DOHH2 (cell line): ENCODE measurements around the gene CASP7.
"Not testable (repeated sequence)": the region's sequence is repeated elsewhere in the genome, so short reads cannot be mapped to it uniquely, and the experiment has no call there.

ENCODE experiments used
- H3F3A ChIP-seq: fragments of 200-600 bp; sonication (generic), shearing (Covaris generic); 2 replicates; pipeline ENCODE4 v1.6.0; 2016; ENCODE audit warnings: antibody characterized with exemption, mild to moderate bottlenecking; ENCODE audit not compliant: control insufficient read depth, insufficient read depth
- H3K27ac ChIP-seq: fragments of 200-600 bp; sonication (generic); 2 replicates; pipeline ENCODE4 v1.5.1; 2014; ENCODE audit warnings: low read depth, mild to moderate bottlenecking, low read length, moderate library complexity
- H3K27me3 ChIP-seq: fragments of 200-600 bp; sonication (generic); 2 replicates; pipeline ENCODE4 v1.6.1; 2014; ENCODE audit warnings: mild to moderate bottlenecking, low read length, mixed read lengths; ENCODE audit not compliant: control insufficient read depth
- H3K36me3 ChIP-seq: fragments of 200-600 bp; sonication (generic); 2 replicates; pipeline ENCODE4 v1.6.1; 2014; ENCODE audit warnings: mild to moderate bottlenecking, low read length, moderate library complexity, mixed read lengths; ENCODE audit not compliant: control insufficient read depth
- H3K4me1 ChIP-seq: fragments of 200-600 bp; sonication (generic); 2 replicates; pipeline ENCODE4 v1.6.1; 2014; ENCODE audit warnings: mild to moderate bottlenecking, low read length, mixed read lengths; ENCODE audit not compliant: control insufficient read depth
- H3K4me2 ChIP-seq: fragments of 200-600 bp; sonication (generic); 2 replicates; pipeline ENCODE4 v1.6.0; 2014; ENCODE audit warnings: mild to moderate bottlenecking, low read length, moderate library complexity
- H3K4me3 ChIP-seq: fragments of 200-600 bp; sonication (generic); 2 replicates; pipeline ENCODE4 v1.5.1; 2014; ENCODE audit warnings: mild to moderate bottlenecking, low read length, mixed read lengths
- H3K79me2 ChIP-seq: fragments of 200-600 bp; sonication (generic); 2 replicates; pipeline ENCODE4 v1.6.1; 2014; ENCODE audit warnings: mild to moderate bottlenecking, low read length, mixed read lengths; ENCODE audit not compliant: control insufficient read depth
- H3K9me2 ChIP-seq: fragments of 200-600 bp; sonication (generic); replicated peaks from 2 replicates; pipeline ENCODE4 v1.6.1; 2014; ENCODE audit warnings: mild to moderate bottlenecking, low read length, mixed read lengths; ENCODE audit not compliant: control insufficient read depth
- H3K9me3 ChIP-seq: fragments of 200-600 bp; sonication (generic); 2 replicates; pipeline ENCODE4 v1.6.1; 2014; ENCODE audit warnings: antibody characterized with exemption, low read length, mixed read lengths; ENCODE audit not compliant: control insufficient read depth, insufficient read depth
- H4K20me1 ChIP-seq: fragments of 200-600 bp; sonication (generic); 2 replicates; pipeline ENCODE4 v1.6.0; 2014; ENCODE audit warnings: low read depth, mild to moderate bottlenecking, antibody characterized with exemption, low read length, moderate library complexity; ENCODE audit not compliant: control insufficient read depth, insufficient read depth
- CTCF ChIP-seq: fragments of 200-600 bp; sonication (generic); IDR thresholded peaks from one replicate; pipeline ENCODE4 v1.5.1; 2014; ENCODE audit warnings: antibody characterized with exemption, mild to moderate bottlenecking, low read depth, low read length; ENCODE audit not compliant: poor library complexity, severe bottlenecking
- EZH2phosphoT487 ChIP-seq: fragments of 200-600 bp; sonication (generic); IDR thresholded peaks from 2 replicates; pipeline ENCODE4 v1.6.1; 2017; ENCODE audit warnings: borderline replicate concordance, mild to moderate bottlenecking, antibody characterized with exemption, low read length, moderate library complexity, mixed read lengths

CASP7 gene

GRCh38 chr10:113651898-113652297 lies 27.8 kb upstream of the CASP7 start:
- no peaks in the 10 kb centered on the region; the same call in 1 of the 2 replicates for H3K27me3 ChIP-seq
- no peak overlapping the region for H3K4me2 ChIP-seq
- no peaks in the 10 kb centered on the region for H3F3A ChIP-seq
- TF ChIP-seq EZH2phosphoT487 (no peak), CTCF (no peak)
- H3K79me2 ChIP-seq = no peaks in the 10 kb centered on the region
- H3K36me3 ChIP-seq = no peaks in the 10 kb centered on the region
- no peak overlapping the region for H3K4me3 ChIP-seq
- H3K9me3 ChIP-seq = no peaks in the 10 kb centered on the region
- no peak overlapping the region for H3K27ac ChIP-seq
- no peaks in the 10 kb centered on the region for H3K4me1 ChIP-seq
- H4K20me1 ChIP-seq = no peaks in the 10 kb centered on the region
- no peaks in the 10 kb centered on the region for H3K9me2 ChIP-seq

- not testable (repeated sequence) for H4K20me1 ChIP-seq, H3F3A ChIP-seq
These were observed 27.3 kb upstream of the CASP7 start for GRCh38 chr10:113652456-113652855.

GRCh38 chr10:113656896-113657295 lies 22.8 kb upstream of the CASP7 start:
- Histone ChIP-seq H3K4me2 (no peak overlapping the region), H3F3A (no peaks in the 10 kb centered on the region), H3K79me2 (no peaks in the 10 kb centered on the region), H3K27me3 (no peaks in the 10 kb centered on the region; the same call in 1 of the 2 replicates), H3K36me3 (no peaks in the 10 kb centered on the region), H3K4me3 (no peak overlapping the region), H3K9me2 (no peaks in the 10 kb centered on the region), H3K9me3 (no peaks in the 10 kb centered on the region), H4K20me1 (no peaks in the 10 kb centered on the region), H3K4me1 (no peaks in the 10 kb centered on the region), H3K27ac (no peak overlapping the region)
- TF ChIP-seq EZH2phosphoT487 (no peak), CTCF (no peak)

More at GRCh38 chr10:113652456-113652855, 27.3 kb upstream of the CASP7 start:
- H3K36me3 ChIP-seq, H3K79me2 ChIP-seq, H3K4me2 ChIP-seq, H3K9me2 ChIP-seq, H3K4me1 ChIP-seq, H3K4me3 ChIP-seq, H3K9me3 ChIP-seq, H3K27me3 ChIP-seq, H3K27ac ChIP-seq: not testable (repeated sequence)

- H3K9me3 ChIP-seq = no peaks in the 10 kb centered on the region
- no peak overlapping the region for H3K4me2 ChIP-seq
- H3K4me1 ChIP-seq = no peaks in the 10 kb centered on the region
- no peaks in the 10 kb centered on the region for H3K79me2 ChIP-seq
- no peaks in the 10 kb centered on the region for H3K9me2 ChIP-seq
- no peak overlapping the region for H3K27ac ChIP-seq
- no peak overlapping the region for H3K4me3 ChIP-seq
- H4K20me1 ChIP-seq = no peaks in the 10 kb centered on the region
- no peak for TF ChIP-seq EZH2phosphoT487
- TF ChIP-seq CTCF = no peak
- no peaks in the 10 kb centered on the region for H3F3A ChIP-seq
- no peaks in the 10 kb centered on the region; the same call in 1 of the 2 replicates for H3K27me3 ChIP-seq
- H3K36me3 ChIP-seq = no peaks in the 10 kb centered on the region
These were observed 22.2 kb upstream of the CASP7 start for GRCh38 chr10:113657544-113657943.
